Islet of Langerhans (tissue), 1 donor: Measurements from ENCODE around the gene OGFOD1.
A peak's percentile ranks its signal among the peaks of the same experiment; 100 is the strongest.

Experiments
- FAIRE-seq: peaks from one replicate; lab custom pipeline; 2011; peaks lifted over from hg19 to GRCh38; lab: Jason Lieb, UNC

The OGFOD1 gene

GRCh38 chr16:56450986-56451752 lies at the start of gene OGFOD1, which contains the start of gene NUDT21:
TSS of gene OGFOD1 (plus strand) at chr16:56451554. CDS start at chr16:56451613, 59 bp downstream.
TSS of gene NUDT21 (minus strand) at chr16:56451332. CDS start at chr16:56451202, 130 bp downstream.
- peak; percentile 86 for FAIRE-seq

- peak; percentile 68 for FAIRE-seq
Observed at GRCh38 chr16:56405977-56406672, 45.2 kb upstream of the OGFOD1 start.

GRCh38 chr16:56408379-56409098 lies 42.8 kb upstream of the OGFOD1 start:
- FAIRE-seq, result no peak

GRCh38 chr16:56409195-56409594 lies 42.2 kb upstream of the OGFOD1 start:
- FAIRE-seq, result no peak

GRCh38 chr16:56411123-56411522 lies 40.2 kb upstream of the OGFOD1 start:
- no peak for FAIRE-seq

GRCh38 chr16:56411624-56412023 lies 39.7 kb upstream of the OGFOD1 start:
- no peak for FAIRE-seq

GRCh38 chr16:56413381-56413780 lies 38.0 kb upstream of the OGFOD1 start:
- FAIRE-seq, result no peak

- no peak for FAIRE-seq
Observed at GRCh38 chr16:56414366-56414765, 37.0 kb upstream of the OGFOD1 start.

GRCh38 chr16:56415875-56416274 lies 35.5 kb upstream of the OGFOD1 start:
- no peak for FAIRE-seq

GRCh38 chr16:56417138-56417537 lies 34.2 kb upstream of the OGFOD1 start:
- FAIRE-seq, result no peak

- FAIRE-seq, result no peak
Observed at GRCh38 chr16:56419740-56420548, 31.4 kb upstream of the OGFOD1 start.

GRCh38 chr16:56420613-56421012 lies 30.7 kb upstream of the OGFOD1 start:
- FAIRE-seq, result no peak

- no peak for FAIRE-seq
Observed at GRCh38 chr16:56421313-56421712, 30.0 kb upstream of the OGFOD1 start.

- no peak for FAIRE-seq
Observed at GRCh38 chr16:56421976-56422669, 29.2 kb upstream of the OGFOD1 start.

GRCh38 chr16:56422896-56423441 lies 28.4 kb upstream of the OGFOD1 start:
- no peak for FAIRE-seq

- FAIRE-seq, result peak; percentile 24
Observed at GRCh38 chr16:56423584-56424403, 27.6 kb upstream of the OGFOD1 start.

GRCh38 chr16:56424404-56424764 lies 27.0 kb upstream of the OGFOD1 start:
- FAIRE-seq, result no peak

- FAIRE-seq, result no peak
Observed at GRCh38 chr16:56424791-56425438, 26.4 kb upstream of the OGFOD1 start.

GRCh38 chr16:56425439-56425832 lies 25.9 kb upstream of the OGFOD1 start, which contains the start of gene AMFR:
TSS of gene AMFR (minus strand) at chr16:56425545. CDS start at chr16:56425327, 218 bp downstream.
- no peak for FAIRE-seq

GRCh38 chr16:56426585-56426984 lies 24.8 kb upstream of the OGFOD1 start:
- FAIRE-seq, result no peak
